Stimulated activated CD4-positive, alpha-beta T cell treated with anti-CD3 and anti-CD28 coated beads, Interleukin-4, amount 100 ng/mL, for 24 hours (primary cell): ENCODE data around the gene TIRAP.
"Not testable (repeated sequence)": the region's sequence is repeated elsewhere in the genome, so short reads cannot be mapped to it uniquely, and the experiment has no call there.

Experiments
- DNase-seq: peaks from one replicate; pipeline ENCODE4 v3.0.0-alpha.2; 2020

TIRAP gene

GRCh38 chr11:126282736-126283591 is at the start of gene TIRAP:
Gene TIRAP (plus strand): TSS chr11:126283093. CDS start chr11:126290895, 7,802 bp downstream.
- DNase-seq = peak; percentile 59

GRCh38 chr11:126233391-126233790 is 49.5 kb upstream of the TIRAP start:
- no peak for DNase-seq

GRCh38 chr11:126246636-126247035 is 36.3 kb upstream of the TIRAP start:
- DNase-seq = no peak

GRCh38 chr11:126253265-126253664 is 29.6 kb upstream of the TIRAP start:
- no peak for DNase-seq

- DNase-seq = no peak
Measured at GRCh38 chr11:126254819-126255218, 28.1 kb upstream of the TIRAP start.

GRCh38 chr11:126255507-126255906 is 27.4 kb upstream of the TIRAP start:
- not testable (repeated sequence) for DNase-seq

GRCh38 chr11:126256216-126256615 is 26.7 kb upstream of the TIRAP start:
- no peak for DNase-seq

GRCh38 chr11:126257144-126257543 is 25.7 kb upstream of the TIRAP start:
- no peak for DNase-seq

GRCh38 chr11:126257764-126258163 is 25.1 kb upstream of the TIRAP start:
- DNase-seq = no peak

- DNase-seq = no peak
Measured at GRCh38 chr11:126262216-126262615, 20.7 kb upstream of the TIRAP start.

GRCh38 chr11:126263489-126263888 is 19.4 kb upstream of the TIRAP start:
- DNase-seq = no peak

- DNase-seq = no peak
Measured at GRCh38 chr11:126265811-126266210, 17.1 kb upstream of the TIRAP start.

GRCh38 chr11:126267650-126268049 is 15.2 kb upstream of the TIRAP start:
- DNase-seq = no peak

- DNase-seq = no peak
Measured at GRCh38 chr11:126268361-126268707, 14.6 kb upstream of the TIRAP start.

GRCh38 chr11:126268708-126269579 is 13.9 kb upstream of the TIRAP start, which contains the start of the genes FOXRED1 and SRPRA:
Gene FOXRED1 (plus strand): TSS chr11:126269154. CDS start chr11:126269207, 53 bp downstream.
Gene SRPRA (minus strand): TSS chr11:126268895. CDS start chr11:126268804, 91 bp downstream.
- peak; percentile 100 for DNase-seq

GRCh38 chr11:126277322-126277721 is 5.6 kb upstream of the TIRAP start:
- DNase-seq = no peak

- DNase-seq = no peak
Measured at GRCh38 chr11:126277780-126278179, 5.1 kb upstream of the TIRAP start.

- DNase-seq = no peak
Measured at GRCh38 chr11:126279191-126279590, 3.7 kb upstream of the TIRAP start.

- DNase-seq = no peak
Measured at GRCh38 chr11:126280595-126280994, 2.3 kb upstream of the TIRAP start.

GRCh38 chr11:126281245-126281644 is 1.6 kb upstream of the TIRAP start:
- no peak for DNase-seq

GRCh38 chr11:126281666-126282175 is 1.2 kb upstream of the TIRAP start:
- no peak for DNase-seq

- peak; percentile 40 for DNase-seq
Measured at GRCh38 chr11:126282361-126282735, 545 bp upstream of the TIRAP start.

- peak; percentile 92 for DNase-seq
Measured at GRCh38 chr11:126284829-126285228, 1.9 kb downstream of the TIRAP start.

- DNase-seq = no peak
Measured at GRCh38 chr11:126288237-126288636, 5.3 kb downstream of the TIRAP start.
